HT1080 (cell line): ENCODE measurements around the gene ANKLE2. TPM values are rescaled to one million over a fixed set of nuclear protein-coding genes. Genes with fewer than 3 reads are reported as not detected.
"Not testable (repeated sequence)": the region's sequence is repeated elsewhere in the genome, so short reads cannot be mapped to it uniquely, and the experiment has no call there.

Experiments used
- DNase-seq: peaks from one replicate; pipeline ENCODE4 v3.0.0-alpha.2; 2015; ENCODE audit warnings: low read depth
- total RNA-seq: library from RNA; depleted of rRNA; stranded (reverse); fragments of >200 nt; shearing (Covaris generic); gene quantifications from 2 replicates; pipeline ENCODE4 v1.2.3, GENCODE V29; 2014

ANKLE2 gene
- total RNA-seq, 1 experiment from 2014 or later = 52.5 TPM

DNA sequence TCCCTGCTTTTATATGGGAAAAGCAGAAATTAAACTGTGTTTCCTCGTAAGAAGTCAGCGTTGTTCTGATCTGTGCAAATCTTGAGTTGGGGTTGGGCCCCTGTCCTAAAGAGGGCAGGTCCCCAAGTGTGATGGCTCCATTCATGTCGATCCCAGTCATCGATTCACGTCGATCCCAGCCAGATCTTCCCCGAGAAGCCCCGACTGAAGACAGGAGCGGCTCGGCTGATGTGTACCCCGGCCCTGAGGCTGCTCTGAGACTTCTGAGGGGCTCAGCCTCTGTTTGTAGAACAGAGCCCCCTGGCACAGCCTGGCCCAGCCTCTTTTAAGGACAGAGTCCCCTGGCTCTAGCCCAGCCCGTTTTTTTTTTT lies 41.7 kb downstream of the ANKLE2 start:
- no peak for DNase-seq

DNA sequence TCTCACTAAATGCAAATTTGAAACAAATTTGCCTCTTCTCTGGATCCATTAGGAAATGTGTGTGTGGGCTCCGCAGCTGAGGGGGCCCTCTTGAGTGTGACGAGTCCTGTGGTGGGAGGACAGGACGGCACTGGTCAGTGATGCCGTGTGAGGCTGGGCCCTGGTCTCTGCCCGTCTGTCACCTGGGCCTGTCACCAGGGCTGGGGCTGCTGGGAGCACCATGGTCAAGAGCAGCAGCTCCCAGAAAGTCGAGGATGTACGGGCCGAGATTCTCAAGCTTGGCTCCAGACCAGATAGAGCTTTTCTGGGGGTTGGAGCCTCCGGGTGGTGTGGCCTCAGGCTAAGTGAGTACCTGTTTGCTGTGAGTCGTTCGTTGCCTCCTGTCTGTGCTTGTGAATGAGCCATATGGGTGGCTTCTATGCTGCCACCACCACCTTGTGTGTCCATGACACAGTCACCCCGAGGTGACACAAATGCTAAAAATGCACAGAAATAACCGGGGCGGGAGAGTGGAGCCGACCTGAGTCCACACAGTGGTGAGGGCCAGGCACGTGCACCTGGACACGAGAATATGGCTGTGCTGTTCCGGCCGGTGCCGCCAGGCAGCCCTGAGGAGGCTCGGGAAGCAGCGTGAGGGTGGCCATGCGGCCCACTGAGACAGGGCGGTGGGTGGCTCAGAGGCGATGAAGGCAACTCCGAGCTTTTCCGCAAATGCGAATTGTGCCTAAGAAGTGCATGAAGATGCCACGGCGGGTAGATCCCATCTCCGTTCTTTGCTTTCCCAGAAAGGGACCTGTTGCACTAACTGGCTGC lies 42.3 kb downstream of the ANKLE2 start:
- peak; percentile 30 for DNase-seq

DNA sequence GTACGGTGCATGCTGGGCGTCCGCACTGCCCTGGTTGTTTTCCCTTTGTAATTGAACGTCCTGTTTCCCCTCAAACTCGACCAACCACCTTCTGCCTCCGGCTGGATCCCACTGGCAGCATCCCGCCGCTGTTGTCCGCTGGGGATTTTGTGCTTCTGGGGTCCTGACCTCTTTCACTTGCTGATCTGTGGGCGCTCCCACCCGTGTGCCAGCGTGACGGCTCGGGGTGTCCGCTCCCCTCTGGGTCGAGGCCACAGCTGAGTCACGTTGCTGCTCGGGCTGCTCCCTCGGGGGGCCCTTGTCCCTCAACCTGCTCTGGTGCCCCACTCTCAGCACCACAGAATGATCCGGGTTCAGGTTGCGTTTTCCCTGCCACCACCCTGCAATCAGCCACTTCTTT lies 43.0 kb downstream of the ANKLE2 start:
- no peak for DNase-seq

GRCh38 chr12:132717531-132718387 lies 43.9 kb downstream of the ANKLE2 start:
- DNase-seq = no peak

GRCh38 chr12:132717011-132717410 lies 44.6 kb downstream of the ANKLE2 start:
- no peak for DNase-seq

DNA sequence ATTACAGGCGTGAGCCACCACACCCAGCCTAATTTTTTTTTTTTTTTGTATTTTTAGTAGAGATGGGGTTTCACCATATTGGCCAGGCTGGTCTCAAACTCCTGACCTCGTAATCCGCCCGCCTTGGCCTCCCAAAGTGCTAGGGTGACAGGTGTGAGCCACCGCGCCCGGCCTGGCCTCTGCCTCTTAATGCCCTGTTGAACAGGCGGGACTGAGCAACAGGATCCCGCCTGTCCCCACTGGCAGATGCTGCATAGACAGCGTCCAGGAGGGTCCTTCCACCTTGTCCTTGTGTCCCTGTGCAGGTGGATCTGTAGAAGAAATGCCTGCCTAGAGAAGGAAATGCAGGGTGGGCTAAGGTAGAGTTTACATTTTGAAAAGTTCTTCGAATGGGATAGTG lies 45.3 kb downstream of the ANKLE2 start:
- DNase-seq = no peak

- DNase-seq = no peak
Observed at GRCh38 chr12:132715874-132716273, 45.8 kb downstream of the ANKLE2 start.

DNA sequence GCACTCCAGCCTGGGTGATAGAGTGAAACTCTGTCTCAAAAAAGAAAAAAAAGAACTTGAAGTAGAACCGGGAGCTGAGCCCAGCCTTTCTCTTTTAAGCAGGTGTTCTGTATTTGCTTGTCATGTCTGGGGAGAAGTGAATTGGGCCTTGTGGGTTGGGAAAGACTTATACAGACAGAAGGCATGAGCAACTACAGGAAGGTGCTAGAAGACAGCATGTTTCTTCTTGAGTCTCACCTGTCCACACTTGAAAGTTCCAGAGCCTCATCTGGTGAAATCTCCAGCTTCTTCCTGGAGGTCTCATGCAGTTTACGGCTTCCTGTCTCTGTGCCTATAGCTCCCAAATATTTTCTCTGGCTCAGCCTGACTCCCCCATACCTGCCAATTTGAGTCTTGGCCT lies 48.5 kb downstream of the ANKLE2 start:
- DNase-seq = no peak

- no peak for DNase-seq
Observed at GRCh38 chr12:132711080-132711843, 50.4 kb downstream of the ANKLE2 start.

DNA sequence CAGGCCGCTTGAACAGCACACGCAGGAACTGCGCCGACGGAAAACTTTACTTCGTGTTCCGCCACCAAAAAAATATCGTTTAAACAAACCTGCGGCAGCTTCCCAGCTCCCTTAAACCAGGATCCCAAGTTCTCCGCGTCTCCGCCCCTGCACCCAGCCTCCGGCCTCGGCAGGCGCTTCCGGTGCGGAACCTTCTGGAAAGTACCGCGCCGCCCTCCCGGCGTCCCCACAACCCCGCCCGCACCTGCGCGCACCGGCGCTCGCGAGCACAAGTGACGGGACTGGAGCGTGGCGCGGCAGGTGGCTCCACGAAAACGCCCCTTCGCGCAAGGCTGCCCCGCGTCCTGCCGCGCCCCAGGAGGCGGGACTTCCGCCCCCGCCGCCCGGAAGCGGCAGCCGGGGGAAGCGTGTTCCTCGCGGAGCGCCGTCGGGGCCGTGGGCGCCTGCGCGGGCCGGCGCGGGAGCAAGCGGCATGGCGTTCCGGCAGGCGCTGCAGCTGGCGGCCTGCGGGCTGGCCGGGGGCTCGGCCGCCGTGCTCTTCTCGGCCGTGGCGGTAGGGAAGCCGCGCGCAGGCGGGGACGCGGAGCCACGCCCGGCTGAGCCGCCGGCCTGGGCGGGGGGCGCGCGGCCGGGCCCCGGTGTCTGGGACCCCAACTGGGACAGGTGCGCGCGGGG lies 51.1 kb downstream of the ANKLE2 start, which contains the start of gene PGAM5:
Gene PGAM5 (plus strand): TSS at position 438 of the 675 bp plus-strand sequence. CDS start 35 bp downstream, at position 473.
- DNase-seq = peak; percentile 71

- DNase-seq = no peak
Observed at GRCh38 chr12:132710043-132710404, 51.6 kb downstream of the ANKLE2 start.

GRCh38 chr12:132708150-132708549 lies 53.5 kb downstream of the ANKLE2 start:
- DNase-seq = no peak

DNA sequence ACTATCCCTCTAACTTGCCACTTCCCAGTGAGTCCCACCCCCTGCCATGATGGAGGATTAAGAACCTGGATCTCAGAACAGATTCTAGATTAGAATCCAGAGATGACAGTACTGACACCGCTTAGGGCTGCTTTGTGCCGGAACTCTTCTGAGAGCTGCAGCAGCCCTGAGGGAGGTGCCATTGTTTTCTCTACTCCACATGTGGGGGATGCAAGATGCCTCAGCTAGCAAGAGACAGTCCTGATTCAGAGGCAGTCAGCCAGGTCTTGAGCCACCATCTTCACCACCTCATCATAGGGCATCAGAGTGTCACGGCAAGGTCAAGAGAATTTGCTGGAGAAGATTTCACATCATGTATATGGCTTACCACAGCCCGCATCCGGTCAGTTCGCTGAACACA lies 54.4 kb downstream of the ANKLE2 start:
- DNase-seq = no peak

- DNase-seq = no peak
Observed at GRCh38 chr12:132703641-132704040, 58.0 kb downstream of the ANKLE2 start.

DNA sequence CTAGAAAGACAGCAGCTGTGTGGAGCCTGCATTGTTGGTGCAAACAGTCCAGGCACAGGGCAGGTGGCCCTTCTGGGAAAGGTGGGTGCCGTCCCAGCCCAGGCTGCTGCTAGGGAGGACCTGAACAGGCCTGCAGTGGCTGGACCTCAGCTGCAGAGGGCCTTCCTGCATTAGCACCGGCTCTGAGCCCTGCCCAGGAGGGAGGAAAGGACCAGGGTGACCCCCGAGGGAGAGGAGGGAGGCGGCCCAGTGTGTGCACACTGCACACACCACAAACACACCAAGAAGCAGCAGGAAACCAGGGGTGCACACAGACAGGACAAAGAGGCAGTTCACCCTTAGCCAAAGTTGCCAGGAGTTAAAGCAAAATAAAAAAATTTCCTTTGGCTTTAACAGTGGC lies 59.0 kb downstream of the ANKLE2 start:
- no peak for DNase-seq

GRCh38 chr12:132700212-132700822 lies 61.3 kb downstream of the ANKLE2 start:
- no peak for DNase-seq

GRCh38 chr12:132698341-132698740 lies 63.3 kb downstream of the ANKLE2 start:
- DNase-seq = no peak

- no peak for DNase-seq
Observed at GRCh38 chr12:132695431-132695830, 66.2 kb downstream of the ANKLE2 start.

DNA sequence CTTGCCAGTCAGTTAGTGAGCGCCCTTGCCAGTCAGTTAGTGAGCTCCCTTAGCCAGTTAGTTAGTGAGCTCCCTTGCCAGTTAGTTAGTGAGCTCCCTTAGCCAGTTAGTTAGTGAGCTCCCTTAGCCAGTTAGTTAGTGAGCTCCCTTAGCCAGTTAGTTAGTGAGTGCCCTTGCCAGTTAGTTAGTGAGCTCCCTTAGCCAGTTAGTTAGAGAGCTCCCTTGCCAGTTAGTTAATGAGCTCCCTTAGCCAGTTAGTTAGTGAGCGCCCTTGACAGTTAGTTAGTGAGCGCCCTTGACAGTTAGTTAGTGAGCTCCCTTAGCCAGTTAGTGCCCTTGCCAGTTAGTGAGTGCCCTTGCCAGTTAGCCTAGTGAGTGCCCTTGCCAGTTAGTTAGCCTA lies 66.7 kb downstream of the ANKLE2 start:
- DNase-seq = not testable (repeated sequence)

- not testable (repeated sequence) for DNase-seq
Observed at GRCh38 chr12:132692030-132692429, 69.6 kb downstream of the ANKLE2 start.

GRCh38 chr12:132690112-132690511 lies 71.5 kb downstream of the ANKLE2 start:
- DNase-seq = no peak
